Esophagus muscularis mucosa (tissue), 4 donors: ENCODE measurements around the gene GPX1. TPM values are rescaled to one million over a fixed set of nuclear protein-coding genes. Genes with fewer than 3 reads are reported as not detected.
A peak's percentile ranks its signal among the peaks of the same experiment; 100 is the strongest.

Experiments used
- DNase-seq: peaks from one replicate; pipeline ENCODE4 v3.0.0-alpha.2; 2017; ENCODE audit errors: extremely low spot score
- H3K27ac ChIP-seq, 4 donors: fragments of 200-600 bp; sonication (generic); replicated peaks in 1 of 4; 1 replicate in 3 of 4; 2 replicates in 1 of 4; pipeline ENCODE4 v1.5.1; 2016 to 2019; ENCODE audit warnings: mild to moderate bottlenecking in 1 of 4
- H3K27me3 ChIP-seq, 4 donors: fragments of 200-600 bp; sonication (generic); one replicate each; pipeline versions ENCODE4 v1.5.1 to v1.6.0; 2016 to 2019
- H3K36me3 ChIP-seq, 4 donors: fragments of 200-600 bp; sonication (generic); one replicate each; pipeline ENCODE4 v1.5.1; 2016 to 2019
- H3K4me1 ChIP-seq, 4 donors: fragments of 200-600 bp; sonication (generic); one replicate each; pipeline ENCODE4 v1.5.1; 2016 to 2019
- H3K4me3 ChIP-seq, 4 donors: fragments of 200-600 bp; sonication (generic); 1 replicate in 2 of 4; 2 replicates in 2 of 4; pipeline ENCODE4 v1.5.1; 2016 to 2019; ENCODE audit warnings: mild to moderate bottlenecking in 4 of 4, moderate library complexity in 1 of 4
- H3K9me3 ChIP-seq, 4 donors: fragments of 200-600 bp; sonication (generic); 1 replicate in 3 of 4; 2 replicates in 1 of 4; pipeline ENCODE4 v1.5.1; 2016 to 2019
- CTCF ChIP-seq, 3 experiments: fragments of 200-600 bp in 2 of 3; fragments of 450-650 bp in 1 of 3; sonication (generic) in 2 of 3; IDR thresholded peaks; one replicate each; pipeline ENCODE4 v1.5.1; 2017 to 2019; ENCODE audit warnings: antibody characterized with exemption in 3 of 3, mild to moderate bottlenecking in 2 of 3, moderate library complexity in 1 of 3
- EP300 ChIP-seq: sonication (generic); formaldehyde crosslinking; IDR thresholded peaks from one replicate; pipeline ENCODE4 v1.6.1; 2017; ENCODE audit warnings: antibody characterized with exemption
- POLR2A ChIP-seq: fragments of 450-650 bp; IDR thresholded peaks from one replicate; pipeline ENCODE4 v1.6.1; 2017; ENCODE audit warnings: antibody characterized with exemption, moderate library complexity, mild to moderate bottlenecking, low read depth
- POLR2AphosphoS5 ChIP-seq, 2 donors: sonication (generic); formaldehyde crosslinking; IDR thresholded peaks; one replicate each; pipeline ENCODE4 v1.6.1; 2017; ENCODE audit warnings: antibody characterized with exemption in 2 of 2
- WGBS: methylation state at CpG from one replicate; pipeline ENCODE4 v1.1.5; 2018; 5-methylcytosine and 5-hydroxymethylcytosine counted together
- intact Hi-C: fragments of 100-400 bp; cut with DNase I; formaldehyde crosslinking; loops from one replicate; pipeline ENCODE4 v1.15.1; 2023
- total RNA-seq, 4 donors: library from RNA; depleted of rRNA; stranded (reverse); fragments of >200 nt; gene quantifications; one replicate each; pipeline versions ENCODE4 v1.1.0 to v1.2.1, GENCODE V29; 2016

The GPX1 gene
- total RNA-seq, 4 donors from 2014 or later = 154 to 295 (median 226) TPM

GRCh38 chr3:49346797-49347251 is 11.3 kb downstream of the GPX1 start:
- peaks cover 6 to 24% (median 15%) of the 10 kb centered on the region in 4 donors for H3K4me1 ChIP-seq
- 80% methylated on average over 6 of the region's 6 CpGs for WGBS
- H3K27ac ChIP-seq = peak overlapping the region; percentile 17 to 72 (median 48)
- H3K36me3 ChIP-seq = no peaks in the 10 kb centered on the region
- TF ChIP-seq EP300 (no peak), POLR2A (no peak), CTCF (IDR thresholded peaks at IDR 0.05) (no peak), POLR2AphosphoS5 (IDR thresholded peaks at IDR 0.05) (no peak)
- intact Hi-C loops = no loop called here
- no peaks in the 10 kb centered on the region for H3K27me3 ChIP-seq
- DNase-seq = no peak
- H3K4me3 ChIP-seq = no peak overlapping the region
- no peaks in the 10 kb centered on the region for H3K9me3 ChIP-seq

GRCh38 chr3:49343163-49343562 is 15.0 kb downstream of the GPX1 start:
- no peaks in the 10 kb centered on the region for H3K27me3 ChIP-seq
- TF ChIP-seq CTCF (IDR thresholded peaks at IDR 0.05) = no peak
- no peaks in the 10 kb centered on the region for H3K9me3 ChIP-seq
- 75% methylated on average over 3 of the region's 3 CpGs for WGBS
- no peak overlapping the region for H3K4me3 ChIP-seq
- H3K36me3 ChIP-seq = no peaks in the 10 kb centered on the region
- intact Hi-C loops = loop anchor here (5.0 kb wide), 1 partner anchor 171 kb away; the partner anchor contains the start of gene KLHDC8B
- no peak for DNase-seq
- peaks cover 27 to 38% (median 33%) of the 10 kb centered on the region in 4 donors for H3K4me1 ChIP-seq
- peak overlapping the region in 3 of 4 donors; percentile 14 to 97 (median 26) for H3K27ac ChIP-seq

- no peaks in the 10 kb centered on the region for H3K9me3 ChIP-seq
- no peak overlapping the region for H3K4me3 ChIP-seq
- 84% methylated on average over 6 of the region's 6 CpGs for WGBS
- TF ChIP-seq EP300 (no peak), POLR2AphosphoS5 (IDR thresholded peaks at IDR 0.05) (no peak), POLR2A (no peak)
- H3K36me3 ChIP-seq = peaks cover 2 to 7% (median 4%) of the 10 kb centered on the region in 4 donors
- intact Hi-C loops = loop anchor here (5.0 kb wide), 1 partner anchor 170 kb away; the partner anchor contains the start of gene KLHDC8B
- H3K4me1 ChIP-seq = peaks cover 37 to 46% (median 41%) of the 10 kb centered on the region in 4 donors
- DNase-seq = no peak
- peak overlapping the region; percentile 26 to 97 (median 94) for H3K27ac ChIP-seq
- H3K27me3 ChIP-seq = no peaks in the 10 kb centered on the region
Measured at GRCh38 chr3:49341996-49342395, 16.2 kb downstream of the GPX1 start.

GRCh38 chr3:49339941-49340800 is 18.0 kb downstream of the GPX1 start, which contains the start of gene USP4:
USP4 (minus strand) TSS chr3:49340053; CDS start chr3:49340024, 29 bp downstream.
- H3K9me3 ChIP-seq = no peaks in the 10 kb centered on the region
- peaks cover 4 to 22% (median 17%) of the 10 kb centered on the region in 4 donors for H3K36me3 ChIP-seq
- H3K27ac ChIP-seq = peak within 1 kb of the TSS; percentile 90 to 97 (median 97)
- H3K4me1 ChIP-seq = peaks cover 37 to 54% (median 51%) of the 10 kb centered on the region in 4 donors
- DNase-seq = peak; percentile 94
- H3K27me3 ChIP-seq = no peaks in the 10 kb centered on the region
- TF ChIP-seq POLR2A (peak; percentile 16), EP300 (no peak), CTCF (IDR thresholded peaks at IDR 0.05) (peak; percentile 35 to 62 (median 46)), POLR2AphosphoS5 (IDR thresholded peaks at IDR 0.05) (peak; percentile 81 to 87)
- intact Hi-C loops = loop anchor here (1.0 to 5.0 kb wide), 2 partner anchors 71 to 168 kb away; partner anchors contain the start of genes KLHDC8B and RHOA
- peak within 1 kb of the TSS; percentile 62 to 87 (median 83) for H3K4me3 ChIP-seq
- WGBS = under 1% methylated on average over 32 of the region's 70 CpGs

GRCh38 chr3:49339581-49339940 is 18.6 kb downstream of the GPX1 start:
- peak overlapping the region; percentile 62 to 87 (median 83) for H3K4me3 ChIP-seq
- intact Hi-C loops = no loop called here
- TF ChIP-seq POLR2AphosphoS5 (IDR thresholded peaks at IDR 0.05) (no peak), EP300 (no peak), CTCF (IDR thresholded peaks at IDR 0.05) (no peak), POLR2A (no peak)
- H3K27ac ChIP-seq = peak overlapping the region; percentile 90 to 97 (median 97)
- DNase-seq = no peak
- no peaks in the 10 kb centered on the region for H3K9me3 ChIP-seq
- WGBS = 2% methylated on average over 15 of the region's 17 CpGs
- peaks cover 33 to 57% (median 54%) of the 10 kb centered on the region in 4 donors for H3K4me1 ChIP-seq
- H3K36me3 ChIP-seq = peaks cover 4 to 28% (median 23%) of the 10 kb centered on the region in 4 donors
- H3K27me3 ChIP-seq = no peaks in the 10 kb centered on the region
